H9 (cell line): Measurements from ENCODE around the gene DGKD. TPM values are rescaled to one million over a fixed set of nuclear protein-coding genes. Genes with fewer than 3 reads are reported as not detected.

Source experiments
- DNase-seq: peaks from one replicate; pipeline ENCODE4 v3.0.0-alpha.2; 2017
- H2AFZ ChIP-seq: one replicate; pipeline ENCODE4 v1.6.1; 2013; ENCODE audit warnings: mild to moderate bottlenecking, low read length, control low read depth, moderate library complexity
- H2AK5ac ChIP-seq: 2 replicates; pipeline ENCODE4 v1.6.1; 2013; ENCODE audit warnings: low read length, control low read depth, mixed read lengths; ENCODE audit not compliant: insufficient read length
- H2BK120ac ChIP-seq: one replicate; pipeline ENCODE4 v1.6.1; 2013; ENCODE audit warnings: low read depth, mild to moderate bottlenecking, low read length, control low read depth, inconsistent platforms; ENCODE audit not compliant: poor library complexity, severe bottlenecking
- H2BK12ac ChIP-seq: 2 replicates; pipeline ENCODE4 v1.6.1; 2013; ENCODE audit warnings: low read length, control low read depth, mixed read lengths, low read depth; ENCODE audit not compliant: insufficient read length
- H2BK15ac ChIP-seq: 2 replicates; pipeline ENCODE4 v1.6.1; 2013; ENCODE audit warnings: low read depth, low read length, control low read depth
- H2BK20ac ChIP-seq: one replicate; pipeline ENCODE4 v1.6.1; 2013; ENCODE audit warnings: low read depth, mild to moderate bottlenecking, low read length, control low read depth, inconsistent platforms; ENCODE audit not compliant: poor library complexity, severe bottlenecking
- H2BK5ac ChIP-seq: 2 replicates; pipeline ENCODE4 v1.6.1; 2013; ENCODE audit warnings: low read length, control low read depth, mixed read lengths; ENCODE audit not compliant: insufficient read length
- H3K14ac ChIP-seq: 2 replicates; pipeline ENCODE4 v1.6.1; 2013; ENCODE audit warnings: low read length, control low read depth; ENCODE audit not compliant: insufficient read depth
- H3K18ac ChIP-seq: 2 replicates; pipeline ENCODE4 v1.6.1; 2013; ENCODE audit warnings: low read depth, mild to moderate bottlenecking, mixed read lengths, low read length, control low read depth; ENCODE audit not compliant: insufficient read length
- H3K23ac ChIP-seq: 2 replicates; pipeline ENCODE4 v1.6.1; 2013; ENCODE audit warnings: low read length, control low read depth, mixed read lengths, low read depth; ENCODE audit not compliant: insufficient read length
- H3K23me2 ChIP-seq: 2 replicates; pipeline ENCODE4 v1.6.1; 2013; ENCODE audit warnings: low read depth, mild to moderate bottlenecking, mixed read lengths, low read length, control low read depth; ENCODE audit not compliant: insufficient read length, poor library complexity, severe bottlenecking
- H3K27ac ChIP-seq: 2 replicates; pipeline ENCODE4 v1.5.1; 2013; ENCODE audit warnings: low read length, control low read depth, mixed read lengths, low read depth; ENCODE audit not compliant: insufficient read length
- H3K27me3 ChIP-seq: 2 replicates; pipeline ENCODE4 v1.6.1; 2013; ENCODE audit warnings: low read length, control low read depth, inconsistent platforms; ENCODE audit not compliant: insufficient read depth
- H3K4ac ChIP-seq: 2 replicates; pipeline ENCODE4 v1.6.1; 2013; ENCODE audit warnings: low read depth, mild to moderate bottlenecking, control low read depth, inconsistent platforms, low read length, moderate library complexity
- H3K4me1 ChIP-seq: 2 replicates; pipeline ENCODE4 v1.6.1; 2013; ENCODE audit warnings: low read length, control low read depth, inconsistent platforms; ENCODE audit not compliant: insufficient read depth
- H3K4me2 ChIP-seq: 2 replicates; pipeline ENCODE4 v1.6.1; 2013; ENCODE audit warnings: low read length, control low read depth, mixed read lengths; ENCODE audit not compliant: insufficient read length, insufficient read depth
- H3K56ac ChIP-seq: 2 replicates; pipeline ENCODE4 v1.6.1; 2013; ENCODE audit warnings: low read depth, mild to moderate bottlenecking, mixed read lengths, low read length, control low read depth; ENCODE audit not compliant: insufficient read length
- H3K79me1 ChIP-seq: 2 replicates; pipeline ENCODE4 v1.6.1; 2013; ENCODE audit warnings: low read depth, mild to moderate bottlenecking, moderate library complexity, low read length, control low read depth, inconsistent platforms; ENCODE audit not compliant: insufficient read depth, poor library complexity, severe bottlenecking
- H3K79me2 ChIP-seq: 2 replicates; pipeline ENCODE4 v1.6.1; 2013; ENCODE audit warnings: low read length, control low read depth, inconsistent platforms; ENCODE audit not compliant: insufficient read depth
- H3K9ac ChIP-seq: 2 replicates; pipeline ENCODE4 v1.6.1; 2013; ENCODE audit warnings: low read length, control low read depth, mixed read lengths; ENCODE audit not compliant: insufficient read length; ENCODE audit errors: extremely low read depth
- H3K9me3 ChIP-seq: one replicate; pipeline ENCODE4 v1.6.1; 2013; ENCODE audit warnings: low read depth, low read length, inconsistent platforms; ENCODE audit not compliant: control insufficient read depth
- H3T11ph ChIP-seq: one replicate; pipeline ENCODE4 v1.6.1; 2013; ENCODE audit warnings: mild to moderate bottlenecking, low read length, control low read depth, inconsistent platforms
- H4K20me1 ChIP-seq: one replicate; pipeline ENCODE4 v1.6.1; 2013; ENCODE audit not compliant: control insufficient read depth, insufficient read length, insufficient read depth
- H4K5ac ChIP-seq: 2 replicates; pipeline ENCODE4 v1.6.1; 2013; ENCODE audit warnings: low read depth, mild to moderate bottlenecking, mixed read lengths, low read length, control low read depth; ENCODE audit not compliant: insufficient read length
- H4K8ac ChIP-seq: replicated peaks from 2 replicates; pipeline ENCODE4 v1.6.1; 2013; ENCODE audit warnings: low read length, control low read depth, mixed read lengths, low read depth; ENCODE audit not compliant: insufficient read length
- H4K91ac ChIP-seq: 2 replicates; pipeline ENCODE4 v1.6.1; 2013; ENCODE audit warnings: low read depth, mild to moderate bottlenecking, moderate library complexity, mixed read lengths, low read length, control low read depth; ENCODE audit not compliant: insufficient read length
- H3K27ac Mint-ChIP-seq, 3 experiments: 2 replicates in 2 of 3; 3 replicates in 1 of 3; pipeline ENCODE4 v1.8.0; 2020 to 2021; ENCODE audit warnings: mixed read lengths in 3 of 3, mild to moderate bottlenecking in 1 of 3, moderate library complexity in 1 of 3
- H3K27me3 Mint-ChIP-seq: 2 replicates; pipeline ENCODE4 v1.8.0; 2021; ENCODE audit warnings: low read depth, mild to moderate bottlenecking, moderate library complexity, mixed read lengths
- H3K36me3 Mint-ChIP-seq, 3 experiments: 2 replicates in 2 of 3; 3 replicates in 1 of 3; pipeline ENCODE4 v1.8.0; 2020 to 2021; ENCODE audit warnings: low read depth in 3 of 3, mixed read lengths in 3 of 3; ENCODE audit not compliant: insufficient read depth in 1 of 3
- H3K4me1 Mint-ChIP-seq, 2 experiments: 2 replicates each; pipeline ENCODE4 v1.8.0; 2020; ENCODE audit warnings: mixed read lengths in 2 of 2
- H3K4me3 Mint-ChIP-seq, 2 experiments: 2 replicates in 1 of 2; 3 replicates in 1 of 2; pipeline ENCODE4 v1.8.0; 2020 to 2021; ENCODE audit warnings: mild to moderate bottlenecking in 2 of 2, mixed read lengths in 2 of 2, moderate library complexity in 1 of 2
- H3K9me3 Mint-ChIP-seq, 2 experiments: 2 replicates in 1 of 2; 3 replicates in 1 of 2; pipeline ENCODE4 v1.8.0; 2020; ENCODE audit warnings: mild to moderate bottlenecking in 2 of 2, mixed read lengths in 2 of 2, moderate library complexity in 1 of 2
- WGBS: extraction: QIAGEN DNeasy Blood & Tissue Kit; methylation state at CpG from one replicate; pipeline ENCODE4 v1.1.7; 2013; ENCODE audit warnings: missing lambda C conversion rate, low lambda C conversion rate, mixed read lengths; ENCODE audit not compliant: insufficient read length; ENCODE audit errors: extremely low coverage; 5-methylcytosine and 5-hydroxymethylcytosine counted together
- total RNA-seq: library from RNA; stranded (reverse); gene quantifications from 2 replicates; pipeline ENCODE4 v1.2.1, GENCODE V29; 2021
- TF ChIP-seq, protein P1 (sequence below): fragments of 200-600 bp; sonication (generic); conservative IDR thresholded peaks from 3 replicates; pipeline ENCODE4 v1.8.0; 2021; ENCODE audit warnings: antibody characterized with exemption, mild to moderate bottlenecking

The DGKD gene
- total RNA-seq, 1 experiment from 2014 or later = 20.7 TPM

GRCh38 chr2:233311241-233311926 lies 42.9 kb upstream of the DGKD start:
- H3K27ac Mint-ChIP-seq = no peak overlapping the region
- no peak overlapping the region for H2AFZ ChIP-seq
- no CpG with 5 or more reads among the region's 11 CpGs for WGBS
- no peaks in the 10 kb centered on the region for H3K79me1 ChIP-seq
- no peaks in the 10 kb centered on the region for H3K9me3 ChIP-seq
- no peaks in the 10 kb centered on the region for H3K27me3 ChIP-seq
- H4K5ac ChIP-seq = no peak overlapping the region
- 0 out of 4 replicates have a peak, but pooled peaks cover 0 to 3% of the 10 kb centered on the region in 2 experiments for H3K4me1 Mint-ChIP-seq
- no peaks in the 10 kb centered on the region for H3K36me3 Mint-ChIP-seq
- H3K14ac ChIP-seq = no peak overlapping the region; the same call in 1 of the 2 replicates
- H3K4me2 ChIP-seq = no peak overlapping the region
- no peak overlapping the region for H2BK12ac ChIP-seq
- H3K4ac ChIP-seq = no peak overlapping the region
- H2BK120ac ChIP-seq = no peak overlapping the region
- no peaks in the 10 kb centered on the region for H3K23me2 ChIP-seq
- no peaks in the 10 kb centered on the region for H3K79me2 ChIP-seq
- H3K27ac ChIP-seq = no peak overlapping the region
- no peak overlapping the region for H3K4me3 Mint-ChIP-seq
- no peak overlapping the region for H4K8ac ChIP-seq
- H3K9me3 Mint-ChIP-seq = no peaks in the 10 kb centered on the region; a peak in 1 of 5 replicates
- H4K20me1 ChIP-seq = no peaks in the 10 kb centered on the region
- no peak overlapping the region for H3K23ac ChIP-seq
- no peak overlapping the region for H3K9ac ChIP-seq
- H3T11ph ChIP-seq = no peak overlapping the region
- no peak overlapping the region for H2BK20ac ChIP-seq
- H4K91ac ChIP-seq = no peak overlapping the region
- H2BK5ac ChIP-seq = no peak overlapping the region
- H3K27me3 Mint-ChIP-seq = peaks cover 22% of the 10 kb centered on the region
- no peak for DNase-seq
- H3K4me1 ChIP-seq = no peaks in the 10 kb centered on the region
- H3K18ac ChIP-seq = no peak overlapping the region
- no peak overlapping the region for H2AK5ac ChIP-seq
- H2BK15ac ChIP-seq = no peak overlapping the region
- TF ChIP-seq, protein P1, sequence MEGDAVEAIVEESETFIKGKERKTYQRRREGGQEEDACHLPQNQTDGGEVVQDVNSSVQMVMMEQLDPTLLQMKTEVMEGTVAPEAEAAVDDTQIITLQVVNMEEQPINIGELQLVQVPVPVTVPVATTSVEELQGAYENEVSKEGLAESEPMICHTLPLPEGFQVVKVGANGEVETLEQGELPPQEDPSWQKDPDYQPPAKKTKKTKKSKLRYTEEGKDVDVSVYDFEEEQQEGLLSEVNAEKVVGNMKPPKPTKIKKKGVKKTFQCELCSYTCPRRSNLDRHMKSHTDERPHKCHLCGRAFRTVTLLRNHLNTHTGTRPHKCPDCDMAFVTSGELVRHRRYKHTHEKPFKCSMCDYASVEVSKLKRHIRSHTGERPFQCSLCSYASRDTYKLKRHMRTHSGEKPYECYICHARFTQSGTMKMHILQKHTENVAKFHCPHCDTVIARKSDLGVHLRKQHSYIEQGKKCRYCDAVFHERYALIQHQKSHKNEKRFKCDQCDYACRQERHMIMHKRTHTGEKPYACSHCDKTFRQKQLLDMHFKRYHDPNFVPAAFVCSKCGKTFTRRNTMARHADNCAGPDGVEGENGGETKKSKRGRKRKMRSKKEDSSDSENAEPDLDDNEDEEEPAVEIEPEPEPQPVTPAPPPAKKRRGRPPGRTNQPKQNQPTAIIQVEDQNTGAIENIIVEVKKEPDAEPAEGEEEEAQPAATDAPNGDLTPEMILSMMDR = peak; percentile 19; the same call in 1 of the 3 replicates
- H3K56ac ChIP-seq = no peak overlapping the region
